ENCODE results near the gene TSSK6.
"Not testable (repeated sequence)": the region's sequence is repeated elsewhere in the genome, so short reads cannot be mapped to it uniquely, and the experiment has no call there.

The TSSK6 gene

GRCh38 chr19:19480688-19481087, 34.7 kb downstream of the TSSK6 start:
- H3K27ac ChIP-seq = no peak overlapping the region
- no peaks in the 10 kb centered on the region for H3K27me3 ChIP-seq (ENCODE audit: control insufficient read depth, insufficient read depth, low read length)
- no peaks in the 10 kb centered on the region for H3K9me3 ChIP-seq (ENCODE audit: control insufficient read depth, low read length)
- H3K9ac ChIP-seq = no peak overlapping the region
- no peak for TF ChIP-seq CTCF (IDR thresholded peaks at IDR 0.05)
- no peaks in the 10 kb centered on the region for H3K36me3 ChIP-seq (ENCODE audit: control insufficient read depth, insufficient read depth, low read length)
- peaks cover 24% of the 10 kb centered on the region for H3K4me1 ChIP-seq
- H3K79me2 ChIP-seq = peaks cover 72% of the 10 kb centered on the region
- H3K4me2 ChIP-seq (ENCODE audit: low read length) = no peak overlapping the region
- no peak overlapping the region for H2AFZ ChIP-seq
- H3K4me3 ChIP-seq (ENCODE audit: low read depth, low read length) = no peak overlapping the region

- Histone ChIP-seq H3K27ac (no peak overlapping the region), H3K36me3 (ENCODE audit: control insufficient read depth, insufficient read depth, low read length) (no peaks in the 10 kb centered on the region), H3K27me3 (ENCODE audit: control insufficient read depth, insufficient read depth, low read length) (no peaks in the 10 kb centered on the region), H3K4me1 (peaks cover 18% of the 10 kb centered on the region), H3K4me3 (ENCODE audit: low read depth, low read length) (no peak overlapping the region), H2AFZ (no peak overlapping the region), H3K9me3 (ENCODE audit: control insufficient read depth, low read length) (no peaks in the 10 kb centered on the region), H3K4me2 (ENCODE audit: low read length) (no peak overlapping the region), H3K9ac (no peak overlapping the region), H3K79me2 (peaks cover 77% of the 10 kb centered on the region)
- no peak for TF ChIP-seq CTCF (IDR thresholded peaks at IDR 0.05)
These were observed 37.5 kb downstream of the TSSK6 start for GRCh38 chr19:19477705-19478383.

GRCh38 chr19:19475849-19476828, 39.2 kb downstream of the TSSK6 start:
- Histone ChIP-seq H3K36me3 (ENCODE audit: control insufficient read depth, insufficient read depth, low read length) (no peaks in the 10 kb centered on the region), H3K4me1 (peaks cover 16% of the 10 kb centered on the region), H2AFZ (no peak overlapping the region), H3K4me3 (ENCODE audit: low read depth, low read length) (no peak overlapping the region), H3K27ac (no peak overlapping the region), H3K79me2 (peaks cover 71% of the 10 kb centered on the region), H3K9ac (no peak overlapping the region), H3K27me3 (ENCODE audit: control insufficient read depth, insufficient read depth, low read length) (no peaks in the 10 kb centered on the region), H3K4me2 (ENCODE audit: low read length) (no peak overlapping the region), H3K9me3 (ENCODE audit: control insufficient read depth, low read length) (no peaks in the 10 kb centered on the region)
- TF ChIP-seq CTCF (IDR thresholded peaks at IDR 0.05) = peak; percentile 77

- no peak overlapping the region for H3K9ac ChIP-seq
These were observed 40.2 kb downstream of the TSSK6 start for GRCh38 chr19:19475015-19475765.

DNA sequence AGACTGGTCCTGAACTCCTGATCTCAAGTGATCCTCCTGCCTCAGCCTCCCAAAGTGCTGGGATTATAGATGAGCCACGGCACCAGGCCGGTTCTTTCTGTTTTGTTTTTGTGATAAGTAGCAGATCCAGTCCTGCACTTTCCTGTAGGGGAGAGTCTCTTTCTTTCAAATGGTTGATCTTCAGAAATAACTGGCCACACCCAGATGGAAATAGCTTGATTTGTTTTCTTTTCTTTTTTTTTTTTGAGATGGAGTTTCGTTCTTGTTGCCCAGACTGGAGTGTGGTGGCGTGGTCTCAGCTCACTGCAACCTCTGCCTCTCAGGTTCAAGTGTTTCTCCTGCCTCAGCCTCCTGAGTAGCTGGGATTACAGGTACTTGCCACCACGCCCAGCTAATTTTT, 43.2 kb downstream of the TSSK6 start:
- not testable (repeated sequence) for H3K9me3 ChIP-seq (ENCODE audit: control insufficient read depth, low read length); H3K27ac ChIP-seq

More at GRCh38 chr19:19475015-19475765, 40.2 kb downstream of the TSSK6 start:
- peaks cover 16% of the 10 kb centered on the region for H3K4me1 ChIP-seq
- H3K79me2 ChIP-seq = peaks cover 69% of the 10 kb centered on the region
- no peaks in the 10 kb centered on the region for H3K36me3 ChIP-seq (ENCODE audit: control insufficient read depth, insufficient read depth, low read length)
- peak overlapping the region; percentile 20 for H3K27ac ChIP-seq
- H3K4me3 ChIP-seq (ENCODE audit: low read depth, low read length) = no peak overlapping the region
- H3K27me3 ChIP-seq (ENCODE audit: control insufficient read depth, insufficient read depth, low read length) = no peaks in the 10 kb centered on the region
- no peak for TF ChIP-seq CTCF (IDR thresholded peaks at IDR 0.05)
- H3K9me3 ChIP-seq (ENCODE audit: control insufficient read depth, low read length) = no peaks in the 10 kb centered on the region
- H3K4me2 ChIP-seq (ENCODE audit: low read length) = no peak overlapping the region
- no peak overlapping the region for H2AFZ ChIP-seq

More for the DNA sequence above, 43.2 kb downstream of the TSSK6 start:
- H3K4me2 ChIP-seq (ENCODE audit: low read length); H3K36me3 ChIP-seq (ENCODE audit: control insufficient read depth, insufficient read depth, low read length); H3K27me3 ChIP-seq (ENCODE audit: control insufficient read depth, insufficient read depth, low read length); H3K4me3 ChIP-seq (ENCODE audit: low read depth, low read length); H2AFZ ChIP-seq; H3K9ac ChIP-seq: not testable (repeated sequence)
- Histone ChIP-seq H3K79me2 (peaks cover 70% of the 10 kb centered on the region), H3K4me1 (peaks cover 16% of the 10 kb centered on the region)

All from parathyroid adenoma (tissue), 2 donors.